Right lung (tissue), 5 donors: ENCODE data around the gene OSER1. TPM values are rescaled to one million over a fixed set of nuclear protein-coding genes. Genes with fewer than 3 reads are reported as not detected.

Experiments used
- DNase-seq, 2 donors: peaks; one replicate each; pipeline ENCODE4 v3.0.0-alpha.2; 2013
- polyA plus RNA-seq, 5 donors: library from polyadenylated mRNA; unstranded; fragments of 120-200 nt; gene quantifications; one replicate each; pipeline versions ENCODE4 v1.2.1 to v1.2.3, GENCODE V29; 2013; ENCODE audit warnings: inconsistent platforms in 1 of 5, low replicate concordance in 1 of 5; ENCODE audit not compliant: insufficient read length in 5 of 5, insufficient read depth in 1 of 5

OSER1 gene
- polyA plus RNA-seq, 5 donors, result 34.0 to 48.1 (median 41.6) TPM

DNA sequence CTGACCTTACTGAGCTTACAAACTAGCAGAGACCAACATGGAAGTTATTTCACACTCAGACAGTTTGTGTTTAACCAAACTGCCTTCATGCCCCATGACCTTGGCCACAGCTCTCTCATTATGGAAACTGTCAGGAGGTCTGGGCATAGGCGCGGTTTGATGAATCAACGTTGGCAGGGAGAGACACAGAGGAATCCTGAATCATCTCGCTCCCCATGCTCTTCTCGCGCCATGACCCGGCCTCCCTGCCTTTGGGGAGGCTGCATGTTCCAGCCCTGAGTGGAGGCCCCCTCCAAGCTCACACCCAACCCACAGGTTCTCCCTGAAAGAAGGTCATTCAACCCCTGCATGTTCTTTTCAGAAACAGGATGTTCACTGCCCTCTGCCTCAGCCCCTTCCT, 20.6 kb upstream of the OSER1 start:
- no peak for DNase-seq

DNA sequence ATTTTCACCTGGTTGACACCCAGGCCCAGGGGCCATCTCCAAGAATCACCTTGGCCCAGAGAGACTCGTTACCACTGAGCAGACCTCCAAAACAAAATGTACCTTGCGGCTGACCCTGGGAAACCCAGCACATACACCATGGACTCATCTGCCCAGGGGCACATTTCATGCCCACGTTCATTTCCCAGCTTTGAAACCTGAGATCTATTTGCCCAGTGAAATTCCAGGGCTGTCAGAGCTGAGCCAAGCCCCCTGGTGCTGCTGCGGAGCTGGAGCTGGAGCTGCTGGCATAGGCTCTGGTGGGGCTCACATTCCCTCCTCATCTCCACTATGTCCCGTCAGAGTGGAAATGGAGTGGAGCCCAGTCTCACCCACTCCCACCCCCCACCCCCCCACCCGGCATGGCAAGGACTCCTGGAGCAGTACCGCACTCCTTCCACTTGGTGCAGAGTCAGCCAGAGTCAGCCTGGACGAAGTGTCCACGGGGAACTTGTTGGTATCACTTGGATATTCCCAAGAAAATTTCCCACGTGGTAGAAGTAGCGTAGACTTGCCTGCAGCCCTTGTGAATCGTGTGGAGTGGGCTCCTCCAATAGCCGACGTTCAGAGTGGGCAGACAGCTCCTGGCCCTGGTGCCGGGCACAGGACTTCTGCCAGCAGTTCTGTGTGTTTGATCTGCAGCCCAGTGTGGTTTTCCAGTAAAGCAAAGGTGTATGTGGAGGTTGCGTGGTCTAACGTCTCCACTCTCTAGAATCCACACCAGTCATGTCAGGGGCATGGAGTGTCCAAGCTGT, 18.1 kb upstream of the OSER1 start:
- no peak for DNase-seq

DNA sequence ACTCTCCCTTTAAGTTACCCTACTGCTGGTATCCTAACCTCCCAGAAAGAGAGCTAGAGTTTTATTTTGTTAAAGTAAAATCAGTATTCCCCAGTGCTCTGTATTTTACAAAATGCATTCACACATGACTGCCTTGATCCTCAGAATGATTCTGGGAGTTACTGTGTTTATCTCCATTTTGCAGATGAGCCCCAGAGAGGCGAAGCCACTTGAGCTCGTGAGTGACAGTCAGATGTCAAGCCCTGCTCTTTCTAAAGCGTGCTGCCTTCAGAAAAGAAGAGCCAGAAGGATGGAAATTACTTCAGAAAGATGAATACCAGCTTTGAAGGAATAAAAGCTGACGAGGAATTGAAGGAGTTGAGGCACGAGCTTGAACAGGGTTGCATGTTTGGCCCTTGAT, 14.1 kb upstream of the OSER1 start:
- no peak for DNase-seq

DNA sequence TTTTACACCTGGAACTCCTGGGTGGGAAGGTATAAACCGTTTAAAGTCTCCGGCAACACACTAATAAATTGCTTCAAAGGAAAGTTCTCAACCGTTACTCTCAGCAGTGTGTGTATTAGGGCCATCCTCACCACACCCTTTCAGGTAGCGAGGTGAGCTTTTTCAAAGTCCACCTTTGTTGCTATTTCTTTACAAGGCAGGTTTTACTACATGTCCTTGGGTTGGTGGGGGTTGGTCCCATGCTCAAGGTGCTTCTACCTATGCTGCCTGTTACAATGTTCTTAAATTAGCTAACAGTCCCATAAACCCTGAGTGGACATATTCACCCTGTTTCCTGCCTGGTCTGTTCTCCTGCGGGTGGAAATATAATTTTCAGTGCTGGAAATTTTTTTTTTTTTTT, 13.2 kb upstream of the OSER1 start:
- no peak for DNase-seq

DNA sequence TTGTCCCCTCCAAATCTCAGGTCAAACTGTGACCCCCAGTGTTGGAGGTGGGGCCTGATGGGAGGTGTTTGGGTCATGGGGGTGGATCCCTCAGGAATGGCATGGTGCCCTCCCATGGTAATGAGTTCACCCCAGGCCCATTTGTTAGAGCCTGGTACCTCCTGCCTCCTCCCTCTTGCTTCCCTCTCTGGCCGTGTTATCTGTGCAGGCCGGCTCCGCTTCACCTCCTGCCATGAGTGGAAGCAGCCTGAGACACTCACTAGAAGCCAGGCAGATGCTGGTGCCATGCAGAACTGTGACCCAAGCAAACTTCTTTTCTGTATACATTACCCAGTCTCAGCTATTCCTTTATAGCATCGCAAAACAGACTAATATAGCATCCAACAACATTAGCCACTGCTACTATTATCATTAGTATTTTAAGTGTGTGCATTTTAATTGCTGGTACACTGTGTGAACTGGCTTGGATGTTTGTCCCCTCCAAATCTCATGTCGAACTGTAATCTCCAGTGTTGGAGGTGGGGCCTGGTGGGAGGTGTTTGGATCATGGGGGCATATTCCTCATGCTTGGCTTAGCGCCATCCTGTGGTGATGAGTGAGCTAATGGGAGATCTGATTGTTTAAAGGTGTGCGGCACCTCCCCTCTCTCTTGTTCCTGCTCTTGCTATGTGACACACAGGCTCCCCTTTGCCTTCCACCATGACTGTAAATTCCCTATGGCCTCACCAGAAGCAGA, 12.2 kb upstream of the OSER1 start:
- no peak for DNase-seq

DNA sequence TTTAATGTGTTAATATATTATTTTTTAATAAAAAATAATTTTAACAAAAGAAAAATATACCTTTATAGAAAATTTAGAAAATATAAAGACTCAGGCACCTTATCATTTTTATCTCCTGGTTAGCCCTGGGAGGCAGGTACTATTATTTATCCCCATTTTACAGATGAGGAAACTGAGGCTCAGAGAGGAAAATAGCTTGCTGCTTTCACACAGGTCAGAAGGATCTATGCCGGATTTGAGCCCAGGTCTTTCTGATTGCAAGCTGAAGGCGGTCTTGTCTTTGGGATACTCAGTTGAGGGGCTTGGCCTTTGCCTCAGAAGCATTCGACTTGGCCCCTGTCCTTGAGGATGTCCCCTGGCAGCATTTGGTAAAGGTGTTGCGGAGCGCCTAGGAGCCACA, 11.5 kb upstream of the OSER1 start:
- DNase-seq, result no peak

DNA sequence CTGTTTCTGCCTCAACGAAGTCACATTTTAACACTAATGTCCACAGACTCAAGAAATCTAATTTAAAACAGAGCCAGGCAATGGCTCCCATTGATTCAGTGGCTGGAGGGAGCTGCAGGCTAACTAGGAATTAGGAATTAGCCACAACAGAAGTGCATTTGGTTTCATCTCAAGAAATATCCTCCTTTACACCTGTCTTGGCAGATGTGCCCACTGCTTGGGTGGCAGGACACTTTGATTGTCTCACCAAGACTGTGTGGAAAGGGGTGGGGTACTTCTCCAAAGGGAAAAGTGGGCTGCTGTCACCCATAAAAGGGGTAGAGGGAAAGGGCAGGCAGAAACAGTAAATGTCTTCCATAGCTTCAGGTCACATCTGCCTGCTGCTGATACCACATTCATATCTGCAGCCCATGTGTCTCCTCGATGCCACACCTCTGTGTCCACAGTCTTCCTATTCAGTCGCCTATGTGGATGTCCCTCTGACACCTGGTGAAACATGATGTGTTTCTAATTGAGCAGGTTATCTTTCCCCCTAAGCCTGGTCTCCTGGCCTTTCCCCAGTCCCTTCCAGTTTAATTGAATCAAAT, 10.9 kb upstream of the OSER1 start:
- no peak for DNase-seq

DNA sequence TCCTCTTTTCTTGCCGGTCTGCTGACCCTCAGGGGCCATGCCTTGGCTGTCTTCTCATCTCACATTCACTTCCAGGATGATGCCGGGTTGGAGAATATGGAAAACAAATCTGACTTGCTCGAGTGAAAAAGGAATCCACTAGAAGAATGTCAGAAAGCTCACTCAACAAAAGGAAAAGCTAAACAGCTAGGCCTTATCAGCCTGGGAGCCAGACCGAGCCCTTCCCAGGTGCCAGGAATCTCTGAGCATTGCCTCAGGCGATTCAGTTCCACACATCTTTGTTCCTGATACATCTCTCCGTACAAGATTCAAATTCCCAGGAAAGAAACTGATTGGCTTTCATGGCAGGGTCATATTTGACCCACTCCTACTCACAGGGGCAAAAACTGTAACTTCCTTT, 9.2 kb upstream of the OSER1 start:
- DNase-seq, result no peak

DNA sequence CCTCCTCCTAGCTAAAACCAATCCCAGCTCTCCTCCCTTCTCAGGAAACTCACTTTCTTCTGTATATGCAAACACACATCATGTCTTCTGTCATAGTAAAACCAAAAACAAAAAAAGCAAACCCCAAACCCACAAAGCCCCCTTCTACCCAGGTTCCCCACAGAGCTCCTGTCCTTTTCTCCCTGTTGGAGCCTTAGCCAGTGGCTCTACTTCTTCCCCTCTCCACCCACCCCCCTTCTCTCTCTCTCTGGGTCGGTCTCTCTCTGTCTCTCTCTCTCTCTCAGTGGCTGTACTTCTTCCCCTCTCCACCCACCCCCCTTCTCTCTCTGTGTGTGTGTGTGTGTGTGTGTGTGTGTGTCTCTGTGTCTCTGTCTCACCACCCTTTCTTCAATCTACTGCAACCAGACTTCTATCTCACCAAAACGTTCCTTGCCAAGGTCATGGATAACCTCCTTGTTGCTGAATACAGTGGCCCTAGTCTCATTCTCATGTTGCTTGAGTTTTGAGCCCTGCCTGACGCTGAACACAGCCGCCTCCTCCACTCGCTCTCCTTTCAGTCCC, 8.7 kb upstream of the OSER1 start:
- no peak for DNase-seq

DNA sequence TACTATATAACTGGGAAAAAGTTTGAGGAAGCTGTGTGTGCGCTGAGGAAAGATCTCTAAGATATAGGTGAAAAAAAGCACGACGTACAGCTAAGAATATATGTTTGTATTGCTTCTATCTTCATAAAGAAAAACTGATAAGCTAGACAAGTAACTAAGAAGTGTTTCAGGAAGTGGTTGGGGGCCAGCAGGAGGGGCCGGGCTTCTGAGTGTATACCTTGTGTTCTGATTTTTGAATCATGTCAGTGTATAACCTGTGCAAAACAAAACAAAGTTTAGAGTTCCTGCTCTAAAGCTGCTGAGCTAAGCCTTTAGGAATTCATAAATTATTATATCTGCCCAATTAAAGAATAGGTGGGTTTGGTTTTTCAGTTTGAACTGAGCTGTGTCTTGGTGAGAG, 7.9 kb upstream of the OSER1 start:
- no peak for DNase-seq

DNA sequence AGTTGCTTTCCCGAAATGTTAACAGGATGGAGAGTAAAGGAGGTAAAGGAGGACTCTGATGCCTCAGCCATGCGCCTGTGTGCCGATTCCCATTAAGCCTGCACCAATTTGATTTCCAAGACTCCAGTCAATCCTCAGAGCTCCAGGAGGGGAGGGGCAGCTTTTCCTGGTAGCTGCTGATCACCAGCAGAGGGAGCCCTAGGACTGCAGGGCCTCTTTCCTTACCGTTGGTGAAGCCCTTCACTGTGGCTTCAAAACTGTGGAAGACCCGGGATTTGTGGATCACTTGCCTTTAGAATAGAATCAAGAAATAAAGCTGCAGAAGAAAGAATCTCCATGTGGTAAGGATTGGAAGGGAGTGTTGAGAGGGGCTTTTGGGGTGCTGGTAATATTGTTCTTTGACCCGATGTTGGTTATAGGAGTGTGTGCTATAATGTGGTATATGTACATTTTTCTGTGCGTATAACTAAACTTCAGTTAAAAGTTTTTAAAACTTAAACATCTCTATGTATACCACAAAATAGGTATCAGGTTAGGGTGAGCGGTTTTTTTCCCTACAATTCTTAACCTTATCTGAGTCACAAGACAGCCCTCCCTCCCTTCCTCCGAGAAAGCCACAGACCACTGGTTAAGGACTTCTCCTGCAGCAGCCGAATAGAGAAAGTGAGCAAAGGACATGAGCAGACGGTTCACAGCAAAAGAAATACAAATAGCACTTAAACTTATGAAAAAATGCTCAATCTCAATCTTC, 6.9 kb upstream of the OSER1 start:
- DNase-seq, result peak in 1 of 2 donors; percentile 38

DNA sequence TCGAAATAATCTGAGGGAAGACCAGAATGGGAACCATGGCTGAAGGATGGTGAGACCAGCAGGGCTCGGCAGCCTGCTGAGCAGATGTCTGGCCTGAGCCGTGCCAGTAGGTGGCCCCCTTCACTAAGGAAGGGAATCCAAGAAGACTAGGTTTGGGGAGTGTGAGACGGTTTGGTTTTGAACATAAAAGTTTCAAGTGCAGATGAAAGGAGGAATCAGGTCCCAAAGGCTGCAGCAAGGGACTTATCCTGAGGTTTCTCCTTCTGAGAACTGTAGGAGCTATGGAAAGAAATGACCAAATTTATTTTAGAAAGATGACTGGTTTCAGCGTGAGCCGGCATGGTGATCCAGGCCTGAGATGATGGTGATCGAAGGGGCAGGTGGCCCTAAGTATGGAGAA, 4.6 kb upstream of the OSER1 start:
- peak in 1 of 2 donors; percentile 55 for DNase-seq

DNA sequence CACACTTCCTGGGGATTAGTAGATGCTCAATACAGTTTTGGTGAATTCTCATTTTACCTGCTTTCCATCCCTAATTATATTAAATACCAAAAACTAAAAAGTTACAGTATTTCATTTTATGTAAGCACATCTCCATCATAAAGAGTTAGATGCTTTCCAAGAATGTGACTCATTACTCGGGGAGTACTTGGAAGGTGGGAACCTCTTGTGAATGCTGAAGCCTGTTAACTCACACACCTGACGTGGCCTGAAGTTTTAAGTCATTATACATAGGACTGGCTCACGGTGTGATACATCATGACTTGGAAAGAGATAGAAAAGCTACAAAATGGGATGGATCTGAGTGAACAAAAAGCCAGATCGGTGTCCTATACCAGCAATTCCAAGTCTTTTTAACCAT, 2.2 kb upstream of the OSER1 start:
- no peak for DNase-seq

DNA sequence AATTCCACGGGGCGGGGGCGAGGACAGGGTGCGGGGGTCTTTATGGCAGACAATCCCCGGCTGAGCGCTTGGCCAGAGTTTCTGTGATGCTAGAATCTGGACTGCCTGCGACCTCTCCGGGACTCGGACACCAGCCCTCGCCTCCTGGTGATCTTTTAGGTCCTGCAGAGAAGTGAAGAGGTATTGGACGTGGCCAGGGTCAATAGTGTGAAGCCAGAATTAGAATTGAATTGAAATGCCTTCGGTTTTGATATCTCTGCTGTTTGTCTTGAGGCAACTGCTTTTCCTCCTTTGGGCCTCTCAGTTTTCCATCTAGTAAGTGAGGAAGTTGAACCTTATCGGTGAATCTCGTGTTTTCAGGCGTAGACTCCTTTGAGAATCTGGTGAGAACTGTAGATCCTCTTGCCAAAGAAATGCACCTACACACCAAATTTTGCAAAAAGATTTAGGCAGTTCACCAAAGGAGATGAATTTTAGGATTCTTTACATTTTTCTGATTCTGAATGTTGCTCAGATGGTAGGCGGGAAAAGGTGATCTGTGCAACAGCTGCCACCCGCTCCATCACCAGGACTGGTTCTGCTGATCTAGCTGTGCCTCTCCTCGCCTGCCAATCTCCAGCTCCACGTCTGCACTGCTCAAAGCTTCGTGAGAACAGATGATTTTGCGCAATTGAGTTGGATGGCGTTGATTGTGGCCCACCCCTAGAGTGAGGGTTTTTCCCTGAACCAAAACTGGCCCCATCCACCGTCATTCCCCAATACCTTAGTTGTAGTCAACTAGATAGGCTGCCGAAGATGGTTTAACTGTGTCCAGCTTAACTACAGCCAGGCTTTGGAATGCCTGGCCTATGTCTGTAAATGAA, 837 bp upstream of the OSER1 start:
- no peak for DNase-seq

DNA sequence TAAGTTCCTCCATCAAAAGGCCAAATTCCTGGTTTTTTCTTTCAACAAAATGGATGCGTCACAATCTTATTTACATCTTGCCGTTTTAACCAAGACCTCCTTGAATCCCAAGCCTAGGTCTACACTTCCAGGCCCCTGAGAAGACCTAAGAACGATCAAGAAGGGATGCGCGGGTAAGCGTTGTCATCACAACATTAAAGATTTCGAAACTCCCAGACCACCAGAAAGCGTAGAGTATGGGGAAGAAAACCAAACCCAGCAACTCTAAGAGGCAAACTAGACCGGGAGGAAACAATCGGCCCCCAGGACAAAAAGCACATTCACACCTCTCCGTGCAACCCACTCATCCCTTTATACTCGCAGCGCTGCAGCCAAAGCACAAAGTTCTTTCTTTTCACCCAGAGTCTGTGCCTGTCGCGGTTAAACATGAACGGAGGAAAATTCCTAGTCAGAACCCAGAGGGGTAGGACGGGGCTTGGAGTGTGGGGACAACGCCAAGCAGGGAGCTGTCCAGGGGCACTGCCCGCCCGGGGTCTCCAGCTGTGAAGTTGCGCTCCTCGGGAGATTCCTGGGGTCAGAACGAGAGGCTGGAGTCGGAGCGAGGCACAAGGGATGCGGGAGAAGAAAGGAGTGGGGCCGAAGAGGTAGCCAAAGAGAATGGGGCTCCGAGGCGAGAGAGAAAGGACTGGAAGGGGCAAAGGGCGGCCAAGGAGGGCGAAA, 725 bp downstream of the OSER1 start:
- DNase-seq, result no peak

DNA sequence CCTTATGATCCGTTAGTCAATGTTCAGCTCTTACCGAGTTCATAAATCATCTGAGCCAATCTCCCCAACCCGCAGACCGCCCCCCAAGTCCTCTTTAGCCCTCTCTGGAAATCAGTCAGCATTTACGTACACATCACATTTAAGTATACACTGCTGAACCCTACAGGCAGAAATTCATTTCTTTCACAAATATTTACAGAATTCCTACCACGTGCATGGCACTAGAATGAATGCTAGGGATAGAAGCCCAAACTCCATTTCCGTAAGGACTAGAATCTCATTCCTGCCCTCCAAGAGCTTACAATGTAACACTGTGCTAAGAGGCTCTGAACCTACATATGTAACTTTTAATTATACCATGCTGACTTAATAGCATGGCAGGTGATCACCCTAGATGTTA, 1.8 kb downstream of the OSER1 start:
- no peak for DNase-seq

DNA sequence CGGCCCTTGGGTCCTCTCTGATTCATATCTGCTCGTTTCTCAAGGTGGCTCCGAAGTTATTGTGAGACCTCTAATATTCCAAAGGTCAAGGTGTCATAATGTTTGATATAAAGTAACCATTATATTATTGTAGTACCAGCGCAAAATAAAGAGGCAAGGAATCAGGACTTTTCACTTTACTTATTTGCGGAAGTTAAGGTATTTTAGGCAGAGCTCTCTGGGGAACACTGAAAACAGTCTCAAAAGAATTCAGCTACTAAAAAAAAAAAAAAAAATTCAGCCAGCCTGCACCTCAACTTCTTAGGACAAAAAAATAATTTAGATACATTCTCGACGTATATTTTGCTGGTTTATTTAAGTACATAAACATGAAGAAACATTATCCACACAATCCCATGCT, 2.4 kb downstream of the OSER1 start:
- no peak for DNase-seq

DNA sequence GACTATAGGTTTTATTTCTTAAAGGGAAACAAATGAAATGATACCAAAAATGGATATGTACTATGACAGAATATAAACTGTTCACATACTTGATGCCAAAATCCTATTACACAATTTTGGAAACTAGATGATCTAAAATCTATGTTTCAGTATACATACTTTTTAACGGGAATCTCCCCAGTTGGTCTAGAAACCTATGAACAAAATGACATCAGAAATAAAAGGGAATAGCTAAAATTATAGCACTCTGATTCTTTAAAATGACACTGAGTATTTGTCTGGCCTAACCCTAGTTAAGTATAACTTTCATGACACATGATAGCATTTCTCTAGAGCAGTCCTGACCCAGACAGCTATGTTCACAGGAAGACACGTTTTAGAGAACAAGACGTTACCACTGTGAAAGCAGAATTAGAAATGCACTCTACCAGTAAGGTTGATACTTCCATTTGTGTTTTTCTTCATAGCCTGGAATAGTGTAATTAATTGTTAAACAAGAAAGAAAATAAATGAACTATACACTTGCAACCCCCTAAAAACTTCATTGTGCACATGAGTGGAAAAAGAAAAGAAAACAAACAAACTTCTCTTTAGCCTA, 3.3 kb downstream of the OSER1 start:
- no peak for DNase-seq

DNA sequence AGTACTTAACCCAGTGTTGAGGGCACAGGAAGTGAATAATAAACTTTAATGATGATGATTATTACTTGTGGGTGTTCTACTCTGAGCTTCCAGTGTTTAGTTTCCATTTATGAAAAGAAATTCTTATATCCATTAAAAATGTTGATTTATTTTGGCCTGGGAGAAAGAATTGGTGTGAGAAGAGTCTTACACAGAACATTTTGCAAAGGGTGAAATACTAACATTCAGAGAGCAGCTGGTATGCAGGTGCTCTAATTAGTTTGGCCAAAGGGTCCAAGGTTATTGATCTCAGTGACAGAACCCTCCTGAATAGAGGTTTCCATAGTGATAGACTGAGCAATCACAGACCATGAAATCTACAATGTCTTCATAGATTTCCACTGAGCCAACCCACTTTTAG, 4.4 kb downstream of the OSER1 start:
- DNase-seq, result no peak

DNA sequence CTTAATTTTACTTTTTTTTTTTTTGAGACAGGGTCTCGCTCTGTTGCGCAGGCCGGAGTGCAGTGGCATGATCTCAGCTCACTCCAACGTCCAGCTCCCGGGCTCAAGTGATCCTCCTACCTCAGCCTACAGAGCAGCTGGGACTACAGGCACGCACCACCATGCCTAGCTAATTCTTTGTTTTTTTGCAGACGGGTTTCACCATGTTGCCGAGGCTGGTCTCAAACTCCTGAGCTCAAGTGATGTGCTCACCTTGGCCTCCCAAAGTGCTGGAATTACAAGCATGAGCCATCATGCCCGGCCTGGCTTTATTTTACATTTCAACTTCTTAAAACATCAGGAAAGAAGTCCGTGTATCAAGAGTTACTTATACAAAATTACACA, 5.7 kb downstream of the OSER1 start:
- DNase-seq, result no peak
